SHP77 (cell line): Measurements from ENCODE around the gene OR2T34.
"Not testable (repeated sequence)": the region's sequence is repeated elsewhere in the genome, so short reads cannot be mapped to it uniquely, and the experiment has no call there.

Experiments used
- DNase-seq, 2 experiments: peaks; one replicate each; lab custom pipeline; 2025; lab: John Stamatoyannopoulos, UW

The OR2T34 gene, protein sequence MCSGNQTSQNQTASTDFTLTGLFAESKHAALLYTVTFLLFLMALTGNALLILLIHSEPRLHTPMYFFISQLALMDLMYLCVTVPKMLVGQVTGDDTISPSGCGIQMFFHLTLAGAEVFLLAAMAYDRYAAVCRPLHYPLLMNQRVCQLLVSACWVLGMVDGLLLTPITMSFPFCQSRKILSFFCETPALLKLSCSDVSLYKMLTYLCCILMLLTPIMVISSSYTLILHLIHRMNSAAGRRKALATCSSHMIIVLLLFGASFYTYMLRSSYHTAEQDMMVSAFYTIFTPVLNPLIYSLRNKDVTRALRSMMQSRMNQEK

GRCh38 chr1:248574657-248575056 lies at the start of gene OR2T34:
Gene OR2T34, minus strand, starts transcription at chr1:248574757. Its CDS starts 0 bp downstream, at chr1:248574757.
- DNase-seq: not testable (repeated sequence)

DNA sequence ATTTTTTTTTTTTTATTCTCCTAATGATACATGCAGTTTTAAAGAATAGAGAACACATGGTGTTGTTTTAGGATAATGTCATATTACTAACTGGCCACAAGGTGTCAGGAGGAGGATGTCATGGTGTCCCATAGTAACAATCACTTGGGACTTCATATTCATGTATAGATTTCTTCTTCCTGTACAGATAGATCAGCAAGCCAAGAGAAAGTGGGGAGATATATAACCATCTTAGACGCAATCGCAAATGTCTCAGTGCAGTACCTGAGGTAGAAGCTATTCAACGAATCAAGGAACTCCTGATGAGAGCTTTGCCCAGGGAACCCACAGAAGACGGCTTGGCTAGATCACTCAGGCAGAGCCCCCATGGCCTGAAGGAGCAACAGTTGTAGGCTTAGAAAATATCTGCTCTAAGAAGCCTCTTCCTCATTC lies 48.0 kb upstream of the OR2T34 start:
- peak; percentile 0 to 3 for DNase-seq

DNA sequence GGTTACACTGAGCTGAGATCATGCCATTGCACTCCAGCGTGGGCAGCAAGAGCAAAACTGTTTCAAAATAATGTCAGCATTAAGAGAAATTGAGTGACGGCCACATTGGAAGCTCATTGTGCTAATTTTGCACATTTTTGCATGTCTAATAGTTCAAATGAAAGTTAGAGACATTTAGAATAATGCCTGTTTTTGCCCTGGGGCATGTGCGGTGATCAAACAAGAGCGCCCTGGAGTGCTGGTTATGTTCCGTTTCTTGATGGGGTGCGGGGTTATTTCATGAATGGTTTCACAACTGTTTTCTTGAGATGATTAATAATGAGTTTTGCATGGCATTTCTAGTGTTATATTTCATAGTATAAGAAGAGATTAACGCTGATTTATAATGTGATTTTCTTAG lies 47.2 kb upstream of the OR2T34 start:
- no peak for DNase-seq

DNA sequence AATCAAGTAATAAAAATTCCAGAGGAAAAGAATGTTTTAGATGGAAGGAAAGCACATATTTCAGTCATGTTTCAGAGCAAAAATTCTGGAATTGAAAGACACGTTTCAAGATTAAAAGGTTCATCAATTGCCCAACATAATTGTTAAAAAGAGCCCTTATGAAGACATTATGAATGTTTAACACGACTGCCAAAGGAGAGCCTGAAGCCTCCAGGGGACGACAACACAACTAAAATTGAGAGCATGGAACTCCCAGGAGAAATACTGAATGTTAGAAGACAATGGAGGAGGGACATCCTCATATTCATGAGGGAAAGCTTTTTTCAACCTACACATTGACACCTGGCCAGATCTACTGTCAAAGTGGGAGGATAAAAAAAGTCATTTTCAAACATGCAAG lies 44.3 kb upstream of the OR2T34 start:
- peak in 1 of 2 experiments; percentile 2 for DNase-seq

GRCh38 chr1:248618119-248618518 lies 43.6 kb upstream of the OR2T34 start:
- DNase-seq: no peak

- DNase-seq: no peak
Measured at GRCh38 chr1:248613742-248614141, 39.2 kb upstream of the OR2T34 start.

DNA sequence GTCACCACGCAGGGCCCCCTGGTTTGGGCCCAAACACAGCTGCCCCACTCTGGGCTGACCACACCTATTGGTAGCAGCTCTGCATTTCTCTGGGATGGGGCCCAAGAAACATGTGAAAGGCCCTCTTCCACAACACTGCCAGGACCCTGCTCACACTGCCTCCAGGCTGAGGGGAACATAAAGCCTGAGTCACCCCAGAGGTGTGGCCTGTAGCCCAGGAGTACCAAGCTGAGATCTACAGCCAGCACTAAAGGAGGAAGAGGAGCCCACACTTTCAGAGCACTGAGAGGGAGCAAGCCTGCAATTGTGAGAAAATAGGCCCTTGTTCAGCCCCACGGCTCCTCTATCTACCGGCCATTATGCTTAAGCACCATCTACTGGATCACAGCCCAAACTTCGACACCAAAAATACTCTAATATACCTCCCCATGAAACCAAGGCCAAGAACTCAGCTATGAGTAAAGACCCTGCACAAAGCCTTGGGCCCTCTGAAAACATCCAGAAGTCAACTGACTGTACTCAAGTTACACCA lies 37.4 kb upstream of the OR2T34 start:
- no peak for DNase-seq

- no peak for DNase-seq
Measured at GRCh38 chr1:248610301-248610700, 35.7 kb upstream of the OR2T34 start.

GRCh38 chr1:248599396-248599795 lies 24.8 kb upstream of the OR2T34 start:
- DNase-seq: no peak

- no peak for DNase-seq
Measured at GRCh38 chr1:248597589-248597988, 23.0 kb upstream of the OR2T34 start, which contains the start of gene OR2T10. Gene OR2T10, minus strand, starts transcription at chr1:248597700. Its CDS starts 3,932 bp downstream, at chr1:248593768.

DNA sequence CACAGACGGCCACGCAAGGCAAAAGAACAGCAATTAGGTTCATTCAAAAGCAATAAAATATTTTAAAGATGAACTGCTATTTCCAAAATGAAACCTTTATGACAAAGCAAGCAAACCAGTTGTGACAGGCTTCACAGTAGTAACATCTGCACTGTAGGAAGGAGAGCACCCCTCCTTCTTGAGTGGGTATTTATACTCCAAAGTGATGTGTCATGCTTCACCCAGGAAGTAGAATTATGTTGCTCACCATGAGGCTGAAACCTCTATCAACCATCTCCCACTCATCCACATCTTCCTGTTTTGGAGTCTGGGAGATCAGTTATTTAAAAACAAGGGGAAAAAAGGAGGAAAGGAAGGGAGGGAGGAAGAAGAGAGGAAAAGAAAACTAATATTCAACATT lies 22.1 kb upstream of the OR2T34 start:
- DNase-seq: no peak

GRCh38 chr1:248593226-248593625 lies 18.7 kb upstream of the OR2T34 start:
- DNase-seq: no peak

- no peak for DNase-seq
Measured at GRCh38 chr1:248592655-248593054, 18.1 kb upstream of the OR2T34 start.

DNA sequence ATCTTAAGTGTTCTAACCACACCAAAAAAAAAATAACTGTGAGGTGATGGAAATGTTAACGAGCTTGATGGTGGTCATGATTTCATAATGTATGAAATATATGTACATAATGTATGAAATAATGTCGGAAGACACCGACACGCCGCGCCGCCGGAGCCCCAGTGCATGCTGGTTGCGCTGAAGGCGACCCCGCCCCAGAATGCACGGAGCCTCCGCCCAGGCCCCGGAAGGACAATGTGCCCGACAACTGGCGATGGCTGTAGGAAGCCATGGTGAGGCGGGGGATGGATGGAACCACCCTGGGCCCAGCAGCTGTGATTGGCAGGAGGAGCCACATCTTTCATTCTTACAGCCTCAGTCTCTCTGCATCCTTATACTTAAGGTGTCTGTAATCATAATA lies 15.5 kb upstream of the OR2T34 start:
- no peak for DNase-seq

- no peak for DNase-seq
Measured at GRCh38 chr1:248589334-248589733, 14.8 kb upstream of the OR2T34 start.

DNA sequence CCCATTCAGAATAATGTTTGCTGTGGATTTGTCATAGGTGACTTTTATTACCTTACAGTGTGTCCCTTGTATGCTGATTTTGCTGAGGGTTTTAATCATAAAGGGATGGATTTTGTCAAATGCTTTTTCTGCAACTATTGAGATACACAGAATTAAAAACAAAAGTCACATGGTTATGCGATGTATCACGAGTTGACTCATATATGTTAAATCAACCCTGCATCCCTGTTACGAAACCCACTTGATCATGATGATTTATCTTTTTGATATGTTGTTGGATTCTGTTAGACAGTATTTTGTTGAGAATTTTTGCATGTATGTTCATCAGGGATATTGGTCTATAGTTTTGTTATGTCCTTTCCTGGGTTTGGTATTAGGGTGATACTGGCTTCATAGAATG lies 10.7 kb upstream of the OR2T34 start:
- DNase-seq: no peak

DNA sequence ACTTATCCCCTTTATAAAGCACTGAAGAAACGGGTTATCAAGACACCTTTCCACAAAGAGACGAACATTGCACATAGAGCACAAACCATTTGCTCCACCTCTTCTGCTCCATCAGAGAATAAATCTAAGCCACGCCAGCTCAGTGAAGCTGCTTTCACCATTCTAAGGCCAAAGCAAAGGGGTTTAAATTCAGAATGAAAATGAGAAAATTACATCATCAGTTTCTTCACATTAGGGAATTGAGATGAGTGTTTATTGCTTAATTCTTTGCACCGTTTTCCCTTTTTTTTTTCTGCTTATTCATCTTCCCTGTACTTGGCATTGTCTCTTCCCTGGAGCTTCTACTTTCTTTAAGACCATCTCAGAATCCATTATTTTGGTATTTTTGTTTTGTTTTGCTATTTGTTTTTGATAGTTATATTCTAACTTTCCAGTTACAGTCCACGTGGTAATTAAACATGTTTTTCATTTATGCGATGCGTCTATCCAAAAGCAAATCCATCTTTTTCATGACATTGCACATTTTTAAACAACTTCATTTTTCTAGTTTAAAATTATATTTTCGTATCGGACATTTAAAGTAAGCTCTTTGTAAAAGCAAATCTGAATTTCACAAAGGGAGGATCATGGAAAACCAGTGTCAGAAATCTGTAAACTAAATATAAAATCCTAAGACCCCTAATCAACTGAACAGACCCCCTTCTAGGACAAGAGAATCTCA lies 1.9 kb upstream of the OR2T34 start:
- DNase-seq: no peak

GRCh38 chr1:248573856-248574255 lies 701 bp downstream of the OR2T34 start:
- not testable (repeated sequence) for DNase-seq

DNA sequence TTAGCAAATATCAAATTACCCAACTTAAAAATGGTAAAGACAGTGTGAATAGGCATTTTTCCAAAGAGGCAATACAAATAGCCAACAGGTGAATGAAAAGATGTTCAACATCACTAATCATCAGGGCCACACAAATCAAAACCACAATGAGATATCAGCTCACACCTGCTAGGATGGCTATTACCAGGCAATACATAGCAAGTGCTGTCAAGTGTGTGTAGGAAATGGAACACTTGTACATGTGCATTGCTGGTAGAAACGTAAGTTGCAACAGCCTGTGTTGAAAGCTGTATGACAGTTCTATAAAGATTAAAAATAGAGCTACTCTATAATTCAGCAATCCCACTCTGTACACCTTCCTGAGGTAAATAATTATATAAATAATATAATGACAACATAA lies 2.5 kb downstream of the OR2T34 start:
- DNase-seq: not testable (repeated sequence)

DNA sequence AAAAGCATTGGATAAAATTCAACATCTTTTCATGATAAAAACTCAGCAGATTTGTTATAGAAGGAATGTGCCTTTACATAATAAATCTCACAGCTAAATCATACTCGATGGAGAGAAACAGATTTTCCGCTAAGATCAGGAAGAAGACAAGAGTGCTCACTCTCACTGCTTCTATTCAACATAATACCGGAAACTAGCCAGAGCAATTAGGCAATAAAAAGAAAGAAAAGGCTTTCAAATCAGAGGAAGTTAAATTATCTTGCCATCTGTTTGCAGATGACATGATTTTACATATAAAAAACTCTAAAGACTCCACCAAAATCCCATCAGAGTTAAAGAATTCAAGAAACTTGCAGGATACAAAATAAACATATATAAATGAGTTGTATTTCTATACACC lies 3.7 kb downstream of the OR2T34 start:
- not testable (repeated sequence) for DNase-seq

DNA sequence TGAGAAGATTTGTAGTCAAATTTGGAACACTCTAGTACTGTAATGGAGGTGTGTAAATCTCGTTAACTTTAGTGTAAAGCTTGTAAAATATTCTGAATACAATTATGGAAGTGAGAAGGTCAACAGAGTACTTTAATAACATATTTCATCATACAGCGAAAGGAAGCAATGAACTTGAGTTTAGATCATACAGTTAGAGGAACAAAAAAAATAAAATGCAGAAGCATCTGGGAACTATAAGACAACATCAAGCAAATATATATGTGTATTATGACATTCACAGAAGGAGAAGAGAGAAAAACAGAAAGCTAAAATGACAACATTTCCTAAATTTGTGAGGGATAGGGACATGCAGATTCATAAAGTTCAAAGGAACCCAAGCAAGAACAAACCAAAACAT lies 5.5 kb downstream of the OR2T34 start:
- DNase-seq: not testable (repeated sequence)

GRCh38 chr1:248565530-248566373 lies 8.8 kb downstream of the OR2T34 start:
- not testable (repeated sequence) for DNase-seq
